ENCODE data around the gene ALKBH8.

- TF ChIP-seq CTCF (IDR thresholded peaks at IDR 0.05) (no peak), POLR2A (IDR thresholded peaks at IDR 0.05) (no peak)
Measured at GRCh38 chr11:107549954-107550285, 15.6 kb downstream of the ALKBH8 start.
